Heart right ventricle (tissue), 16 donors: ENCODE data around the gene DYNAP. TPM values are rescaled to one million over a fixed set of nuclear protein-coding genes. Genes with fewer than 3 reads are reported as not detected.
A peak's percentile ranks its signal among the peaks of the same experiment; 100 is the strongest.

Experiments used
- ATAC-seq, 8 donors: fragments of 200-7000 bp; cut with Tn5 transposase; one replicate each; pipeline ENCODE4 v1.9.1; 2020; ENCODE audit warnings: mild to moderate bottlenecking in 8 of 8, moderate library complexity in 8 of 8, moderate number of reproducible peaks in 1 of 8
- DNase-seq, 2 donors: peaks; one replicate each; pipeline ENCODE4 v3.0.0-alpha.2; 2020
- H3K27ac ChIP-seq, 10 donors: fragments of 200-600 bp; sonication (generic) in 2 of 10; one replicate each; pipeline versions ENCODE4 v1.5.0 to v1.8.0; 2020 to 2022; ENCODE audit warnings: mild to moderate bottlenecking in 3 of 10
- H3K27me3 ChIP-seq, 7 donors: fragments of 200-600 bp; one replicate each; pipeline ENCODE4 v1.8.0; 2021 to 2022; ENCODE audit warnings: mild to moderate bottlenecking in 2 of 7
- H3K36me3 ChIP-seq, 9 donors: fragments of 200-600 bp; sonication (generic) in 1 of 9; one replicate each; pipeline versions ENCODE4 v1.5.0 to v1.8.0; 2020 to 2022; ENCODE audit warnings: mild to moderate bottlenecking in 2 of 9
- H3K4me1 ChIP-seq, 9 donors: fragments of 200-600 bp; sonication (generic) in 1 of 9; one replicate each; pipeline versions ENCODE4 v1.5.0 to v1.8.0; 2020 to 2022; ENCODE audit warnings: mild to moderate bottlenecking in 4 of 9
- H3K4me3 ChIP-seq, 10 donors: fragments of 200-600 bp; sonication (generic) in 2 of 10; one replicate each; pipeline versions ENCODE4 v1.5.0 to v1.8.0; 2020 to 2022; ENCODE audit warnings: mild to moderate bottlenecking in 7 of 10, moderate library complexity in 2 of 10
- H3K9me3 ChIP-seq, 11 donors: fragments of 200-600 bp in 10 of 11; sonication (generic) in 2 of 11; one replicate each; pipeline versions ENCODE4 v1.5.0 to v1.8.0; 2013 to 2022; ENCODE audit warnings: mild to moderate bottlenecking in 2 of 11, control low read depth in 1 of 11, moderate library complexity in 1 of 11
- WGBS, 2 donors: extraction: QIAGEN DNeasy Blood & Tissue Kit; methylation state at CpG; one replicate each; pipeline ENCODE4 v1.1.7; 2013; ENCODE audit warnings: inconsistent platforms in 1 of 2; 5-methylcytosine and 5-hydroxymethylcytosine counted together
- intact Hi-C, 10 donors: fragments of 100-400 bp; cut with DNase I; formaldehyde crosslinking; loops; one replicate each; pipeline versions ENCODE4 v1.11.1 to v1.14.2; 2022
- polyA plus RNA-seq, 2 donors: library from polyadenylated mRNA; stranded (reverse); fragments of 200-250 nt; gene quantifications; one replicate each; pipeline ENCODE4 v1.2.3, GENCODE V29; 2013
- total RNA-seq, 10 donors: library from RNA; stranded (reverse); fragmentation: NEBNext Ultra II Directional in 3 of 10; extraction: Animal tissue kit (Norgen Biotek cat#: 25700) in 3 of 10; gene quantifications; one replicate each; pipeline versions ENCODE4 v1.2.1 to v1.2.4, GENCODE V29; 2021 to 2023
- TF ChIP-seq, protein P1 (sequence below), 9 donors: fragments of 200-600 bp; sonication (generic) in 2 of 9; IDR thresholded peaks; one replicate each; pipeline versions ENCODE4 v1.5.0 to v1.8.0; 2021 to 2022; ENCODE audit warnings: antibody characterized with exemption in 9 of 9, mild to moderate bottlenecking in 5 of 9, moderate library complexity in 1 of 9
- donor health status: Arrhythmogenic right ventricular cardiomyopathy.
- donor health status: ischemic (EF 13 %, LVEDD 7.1; RV severe dilation, severe dysfunction).
- donor health status: healthy with polysubstance abuse.
- donor health status: DM: no; HTN: yes; CAD: no.
- donor health status: DM: no; HTN: no; CAD: no.
- donor health status: ischemic (EF 25% LVEDD 6.9; RV normal size, moderate dysfunction).
- donor health status: ischemic (EF 25% LVEDD 5.7; RV mildly dilated, moderate dysfunction).
- donor health status: healthy.
- donor health status: DM: yes; HTN: yes; CAD: no.
- donor health status: Ischemic cardiomyopathy.
- donor health status: ischemic (EF 35%, LVEDD 5.7; RV mildly dilated, moderate dysfunction).
- donor health status: nonischemic (EF 11% LVEDD 7.7; RV severe dilation, severe dysfunction).
- donor health status: DM: yes; HTN: yes; CAD: no.
- donor health status: PGD.
- donor health status: ischemic (EF 29% LVEDD 5.4; RV normal size, mild dysfunction).
- donor health status: nonischemic (EF 23%, LVEDD 6.1; RV moderate dilation, normal function).

The DYNAP gene
- total and polyA plus RNA-seq, 12 donors, result not detected

DNA sequence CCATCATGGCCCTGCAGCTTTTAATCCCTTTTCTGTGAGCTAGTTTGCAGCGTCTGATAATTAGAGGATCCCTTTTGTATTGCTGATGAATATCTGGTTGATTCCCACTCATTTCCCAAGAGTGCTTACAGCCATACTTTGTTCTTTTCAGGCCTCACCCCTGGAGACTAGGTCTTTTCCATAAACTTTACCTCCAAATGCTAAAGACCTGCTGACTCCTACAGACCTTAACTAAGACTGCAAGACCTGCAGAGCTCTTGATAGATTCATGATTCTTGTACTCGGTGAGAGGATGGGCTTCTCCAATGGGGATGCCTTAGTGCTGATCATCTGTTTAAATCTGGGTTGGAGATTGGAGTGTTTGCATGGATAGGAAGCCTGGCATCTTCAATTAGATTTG, 33.1 kb upstream of the DYNAP start:
- intact Hi-C loops, result loop anchor here in 7 of 10 donors (5.0 to 10.0 kb wide), 4 partner anchors 114 to 427 kb away; no protein-coding TSS in a partner anchor

DNA sequence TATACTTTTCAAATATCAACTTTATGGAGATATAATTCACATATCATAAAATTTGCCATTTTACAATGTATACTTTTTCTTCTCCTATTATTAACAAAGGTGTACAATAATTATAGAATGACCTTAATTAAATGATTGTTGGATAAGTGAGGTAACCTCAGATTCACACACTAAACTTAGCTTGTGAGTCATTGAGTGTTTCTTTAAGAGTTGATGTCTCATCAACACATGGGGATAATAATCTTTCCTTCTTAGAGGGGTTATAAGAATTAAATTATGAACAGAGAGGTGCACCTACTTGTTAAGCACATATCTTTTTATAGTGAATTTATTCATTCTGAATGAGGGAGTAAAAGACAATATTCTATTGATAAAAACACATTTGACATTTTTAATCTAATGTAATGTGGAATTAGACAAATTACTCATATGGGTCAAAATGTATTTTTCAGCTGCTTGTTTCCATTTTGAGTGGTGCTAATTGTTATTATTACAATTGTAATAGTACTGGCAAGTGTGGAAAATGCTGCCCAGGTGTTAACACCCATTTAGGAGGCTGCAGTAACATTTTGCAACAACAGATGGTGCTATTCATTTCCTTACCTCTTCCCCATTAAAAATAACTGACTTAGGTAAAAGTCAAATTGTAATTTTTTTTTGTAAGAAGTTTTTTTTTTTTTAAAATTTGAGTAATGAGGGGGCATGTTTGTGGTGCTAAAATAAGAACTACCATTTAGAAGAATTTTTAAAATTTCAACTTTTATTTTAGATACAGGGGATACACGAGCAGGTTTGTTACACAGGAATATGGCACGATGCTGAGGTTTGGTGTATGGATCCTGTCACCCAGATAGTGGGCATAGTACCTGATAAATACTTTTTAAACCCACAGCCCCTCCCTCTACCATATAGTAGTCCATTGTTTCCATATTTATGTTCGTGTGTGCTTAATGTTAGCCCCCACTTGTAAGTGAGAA, 32.1 kb upstream of the DYNAP start:
- Histone ChIP-seq H3K27me3 (no peaks in the 10 kb centered on the region), H3K9me3 (no peaks in the 10 kb centered on the region), H3K4me3 (no peak overlapping the region), H3K36me3 (no peaks in the 10 kb centered on the region), H3K4me1 (no peaks in the 10 kb centered on the region), H3K27ac (no peak overlapping the region)
- no peak for DNase-seq
- intact Hi-C loops, result loop anchor here in 7 of 10 donors (5.0 to 10.0 kb wide), 4 partner anchors 113 to 426 kb away; no protein-coding TSS in a partner anchor
- no peak for ATAC-seq
- TF ChIP-seq, protein P1, sequence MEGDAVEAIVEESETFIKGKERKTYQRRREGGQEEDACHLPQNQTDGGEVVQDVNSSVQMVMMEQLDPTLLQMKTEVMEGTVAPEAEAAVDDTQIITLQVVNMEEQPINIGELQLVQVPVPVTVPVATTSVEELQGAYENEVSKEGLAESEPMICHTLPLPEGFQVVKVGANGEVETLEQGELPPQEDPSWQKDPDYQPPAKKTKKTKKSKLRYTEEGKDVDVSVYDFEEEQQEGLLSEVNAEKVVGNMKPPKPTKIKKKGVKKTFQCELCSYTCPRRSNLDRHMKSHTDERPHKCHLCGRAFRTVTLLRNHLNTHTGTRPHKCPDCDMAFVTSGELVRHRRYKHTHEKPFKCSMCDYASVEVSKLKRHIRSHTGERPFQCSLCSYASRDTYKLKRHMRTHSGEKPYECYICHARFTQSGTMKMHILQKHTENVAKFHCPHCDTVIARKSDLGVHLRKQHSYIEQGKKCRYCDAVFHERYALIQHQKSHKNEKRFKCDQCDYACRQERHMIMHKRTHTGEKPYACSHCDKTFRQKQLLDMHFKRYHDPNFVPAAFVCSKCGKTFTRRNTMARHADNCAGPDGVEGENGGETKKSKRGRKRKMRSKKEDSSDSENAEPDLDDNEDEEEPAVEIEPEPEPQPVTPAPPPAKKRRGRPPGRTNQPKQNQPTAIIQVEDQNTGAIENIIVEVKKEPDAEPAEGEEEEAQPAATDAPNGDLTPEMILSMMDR (IDR thresholded peaks at IDR 0.05), result peak; percentile 28 to 72 (median 61)
- WGBS, 2 donors, result 84 to 94% methylated on average over 3 of the region's 3 CpGs

More for the DNA sequence above, 33.1 kb upstream of the DYNAP start:
- no peaks in the 10 kb centered on the region for H3K9me3 ChIP-seq
- H3K36me3 ChIP-seq, result no peaks in the 10 kb centered on the region
- H3K27me3 ChIP-seq, result peaks cover 0 to 4% (median 0%) of the 10 kb centered on the region in 7 donors
- TF ChIP-seq, protein P1 (IDR thresholded peaks at IDR 0.05), result no peak
- no peak overlapping the region for H3K4me3 ChIP-seq
- no peak for ATAC-seq
- no peaks in the 10 kb centered on the region for H3K4me1 ChIP-seq
- DNase-seq, result no peak
- WGBS, 2 donors, result 61 to 66% methylated on average over 2 of the region's 2 CpGs
- H3K27ac ChIP-seq, result no peak overlapping the region

DNA sequence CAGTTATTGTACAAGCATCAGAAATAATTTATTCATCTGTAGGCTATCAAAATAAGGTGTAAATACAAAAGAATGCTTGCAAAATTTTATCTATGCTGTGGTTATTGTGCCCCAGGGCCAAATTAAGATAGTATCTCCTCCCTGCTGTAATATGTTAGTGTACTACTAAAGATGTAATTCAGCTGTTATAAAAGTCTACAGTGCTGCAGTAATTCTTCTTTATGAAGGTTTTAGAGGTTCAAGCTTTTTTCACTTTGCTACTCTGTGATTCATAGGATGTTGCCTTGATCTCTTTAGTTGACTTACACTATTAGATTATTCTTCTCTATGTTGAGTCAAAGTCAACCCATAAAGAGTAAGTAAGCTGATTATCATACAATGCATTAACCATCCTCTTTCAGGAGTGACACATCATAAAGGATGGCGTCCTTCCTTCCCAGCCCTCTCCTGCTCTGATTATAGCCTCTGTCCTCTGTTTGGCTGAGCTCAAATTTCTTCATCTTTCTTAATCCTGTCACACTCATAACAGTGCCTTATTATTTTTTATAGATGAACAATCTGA, 29.3 kb upstream of the DYNAP start:
- no peaks in the 10 kb centered on the region for H3K27me3 ChIP-seq
- 62 to 77% methylated on average over 1 of the region's 1 CpG for WGBS, 2 donors
- ATAC-seq (no peak), DNase-seq (no peak)
- TF ChIP-seq, protein P1 (IDR thresholded peaks at IDR 0.05), result no peak
- intact Hi-C loops, result loop anchor here in 3 of 10 donors (2.0 to 10.0 kb wide), 3 partner anchors 47 to 421 kb away; no protein-coding TSS in a partner anchor
- no peaks in the 10 kb centered on the region for H3K9me3 ChIP-seq
- H3K27ac ChIP-seq, result no peak overlapping the region
- H3K4me3 ChIP-seq, result no peak overlapping the region
- no peaks in the 10 kb centered on the region for H3K36me3 ChIP-seq
- H3K4me1 ChIP-seq, result no peaks in the 10 kb centered on the region

DNA sequence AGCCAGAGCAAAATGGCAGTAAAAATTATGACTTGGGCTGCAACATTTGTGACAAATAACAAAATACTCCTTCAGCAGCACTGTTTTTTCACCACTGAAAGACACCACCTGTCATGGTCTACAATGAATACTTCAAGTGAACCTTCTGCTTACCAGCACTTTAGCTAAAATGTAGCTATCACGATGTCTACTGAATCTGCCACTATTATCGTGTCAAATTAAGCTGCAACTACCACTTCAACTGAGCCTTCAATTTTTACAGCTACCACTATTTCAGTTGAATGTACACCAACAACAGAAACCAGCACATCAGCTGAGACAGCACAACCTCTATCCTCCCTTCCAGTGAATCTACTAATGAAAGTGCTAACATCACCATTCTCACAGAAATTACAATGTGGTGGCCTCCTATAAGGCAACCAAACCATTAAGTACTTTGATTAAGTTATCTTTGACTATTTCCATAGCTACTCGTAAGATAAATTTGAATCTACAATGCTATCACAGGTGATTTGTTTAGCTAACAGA, 10.8 kb upstream of the DYNAP start:
- Histone ChIP-seq H3K27ac (no peak overlapping the region), H3K27me3 (peaks cover 0 to 15% (median 0%) of the 10 kb centered on the region in 7 donors), H3K36me3 (no peaks in the 10 kb centered on the region), H3K9me3 (no peaks in the 10 kb centered on the region), H3K4me3 (no peak overlapping the region), H3K4me1 (no peaks in the 10 kb centered on the region)
- 83 to 89% methylated on average over 3 of the region's 3 CpGs for WGBS, 2 donors
- DNase-seq (no peak), ATAC-seq (no peak)
- intact Hi-C loops, result no loop called here
- TF ChIP-seq, protein P1 (IDR thresholded peaks at IDR 0.05), result no peak
